ENCODE data around the gene GGPS1. TPM values are rescaled to one million over a fixed set of nuclear protein-coding genes. Genes with fewer than 3 reads are reported as not detected.

Gene GGPS1
- total RNA-seq, 1 experiment from 2014 or later = 40.4 TPM

DNA sequence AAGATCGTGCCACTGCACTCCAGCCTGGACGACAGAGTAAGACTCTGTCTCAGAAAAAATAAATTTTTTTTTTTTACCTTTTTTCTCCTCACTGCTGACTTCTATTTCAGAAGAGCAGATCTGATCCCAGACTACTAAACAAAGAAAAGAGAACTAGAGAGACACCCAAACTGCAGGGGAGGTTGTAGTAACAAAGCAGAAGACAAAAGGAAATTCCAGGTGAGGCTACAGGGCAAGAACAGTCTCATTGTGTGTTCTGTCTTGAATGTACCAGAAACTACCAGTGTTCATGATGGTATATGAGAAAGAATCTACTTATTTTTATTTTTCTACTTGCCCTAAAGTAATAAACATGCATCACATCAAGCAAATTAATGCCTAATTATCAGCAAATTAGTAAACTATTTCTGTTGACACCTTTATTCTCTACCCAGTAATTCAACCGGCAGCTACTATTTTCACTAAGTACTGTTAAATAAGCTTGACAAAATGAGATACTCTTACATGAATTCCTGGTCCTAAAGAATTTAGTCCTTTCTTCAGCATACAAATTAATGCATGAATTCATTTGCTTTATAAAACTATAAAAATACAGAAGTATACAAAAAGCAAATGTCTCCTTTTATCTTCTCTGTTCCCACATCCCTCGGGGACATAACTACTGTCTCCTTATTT lies 41.0 kb upstream of the GGPS1 start:
- intact Hi-C loops (cut with micrococcal nuclease; ENCODE audit: unreplicated experiment) = no loop called here
- Mint-ChIP-seq H3K36me3 (ENCODE audit: insufficient read depth, unreplicated experiment) (no peaks in the 10 kb centered on the region), H3K4me3 (ENCODE audit: unreplicated experiment) (no peak overlapping the region), H3K4me1 (ENCODE audit: low read depth, unreplicated experiment) (no peaks in the 10 kb centered on the region), H3K27me3 (ENCODE audit: insufficient read depth, unreplicated experiment) (no peaks in the 10 kb centered on the region), H3K27ac (ENCODE audit: unreplicated experiment) (no peak overlapping the region), H3K9me3 (ENCODE audit: unreplicated experiment) (no peaks in the 10 kb centered on the region)
- DNase-seq = no peak
- H3K9me3 ChIP-seq = no peaks in the 10 kb centered on the region
- BruUV-seq (replicated peaks) = no TSS peak
- H3K4me1 ChIP-seq = no peaks in the 10 kb centered on the region
- H3K36me3 ChIP-seq (ENCODE audit: control insufficient read depth, insufficient read depth, low read length) = no peaks in the 10 kb centered on the region
- no peak overlapping the region for H3K4me3 ChIP-seq (ENCODE audit: low read depth, low read length)
- ChIA-PET POLR2A (interaction anchor here (0.6 kb wide), 1 partner anchor 80 kb away, joined by 4 read pairs; no protein-coding TSS in a partner anchor), CTCF (no interaction called here)
- no peaks in the 10 kb centered on the region for H3K27me3 ChIP-seq (replicated peaks; ENCODE audit: control insufficient read depth, insufficient read depth, low read length)
- TF ChIP-seq, protein P1, sequence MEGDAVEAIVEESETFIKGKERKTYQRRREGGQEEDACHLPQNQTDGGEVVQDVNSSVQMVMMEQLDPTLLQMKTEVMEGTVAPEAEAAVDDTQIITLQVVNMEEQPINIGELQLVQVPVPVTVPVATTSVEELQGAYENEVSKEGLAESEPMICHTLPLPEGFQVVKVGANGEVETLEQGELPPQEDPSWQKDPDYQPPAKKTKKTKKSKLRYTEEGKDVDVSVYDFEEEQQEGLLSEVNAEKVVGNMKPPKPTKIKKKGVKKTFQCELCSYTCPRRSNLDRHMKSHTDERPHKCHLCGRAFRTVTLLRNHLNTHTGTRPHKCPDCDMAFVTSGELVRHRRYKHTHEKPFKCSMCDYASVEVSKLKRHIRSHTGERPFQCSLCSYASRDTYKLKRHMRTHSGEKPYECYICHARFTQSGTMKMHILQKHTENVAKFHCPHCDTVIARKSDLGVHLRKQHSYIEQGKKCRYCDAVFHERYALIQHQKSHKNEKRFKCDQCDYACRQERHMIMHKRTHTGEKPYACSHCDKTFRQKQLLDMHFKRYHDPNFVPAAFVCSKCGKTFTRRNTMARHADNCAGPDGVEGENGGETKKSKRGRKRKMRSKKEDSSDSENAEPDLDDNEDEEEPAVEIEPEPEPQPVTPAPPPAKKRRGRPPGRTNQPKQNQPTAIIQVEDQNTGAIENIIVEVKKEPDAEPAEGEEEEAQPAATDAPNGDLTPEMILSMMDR (IDR thresholded peaks at IDR 0.05; ENCODE audit: insufficient read depth in 1 of 2, low read depth in 1 of 2, low read length in 1 of 2, severe bottlenecking in 1 of 2, unreplicated experiment in 1 of 2) = no peak

DNA sequence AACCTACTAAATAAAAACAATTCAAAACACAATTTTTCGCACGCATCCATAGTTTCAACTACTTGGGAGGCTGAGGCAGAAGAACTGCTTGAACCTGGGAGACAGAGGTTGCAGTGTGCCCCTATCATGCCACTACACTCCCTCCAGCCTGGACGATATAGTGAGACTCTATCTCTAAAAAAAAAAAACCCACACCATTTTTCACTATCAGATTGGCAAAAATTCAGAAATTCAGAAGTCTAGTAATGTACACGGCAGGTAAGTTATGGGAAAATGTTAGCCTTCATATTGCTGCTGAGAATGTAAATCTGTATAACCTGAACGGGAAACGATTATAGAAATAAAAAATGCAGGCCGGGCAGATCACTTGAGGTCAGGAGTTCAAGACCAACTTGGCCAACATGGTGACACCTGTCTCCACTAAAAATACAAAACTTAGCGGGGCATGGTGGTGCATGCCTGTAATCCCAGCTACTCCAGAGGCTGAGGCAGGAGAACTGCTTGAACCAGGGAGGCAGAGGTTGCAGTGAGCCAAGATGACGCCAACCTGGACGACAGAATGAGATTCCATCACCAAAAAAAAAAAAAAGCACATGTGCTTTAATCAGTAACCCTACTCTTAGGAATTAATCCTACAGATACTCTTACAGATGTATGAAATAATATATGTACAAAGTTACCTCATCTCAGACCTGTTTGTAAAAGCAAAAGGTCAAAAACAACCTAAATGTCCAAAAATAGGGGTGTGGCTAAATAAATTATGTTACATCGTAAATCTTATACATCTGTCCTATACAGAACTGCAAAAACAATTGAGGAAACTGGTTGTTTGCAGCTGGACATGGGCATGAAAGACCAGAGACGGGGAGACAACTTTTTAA lies 38.3 kb upstream of the GGPS1 start:
- Mint-ChIP-seq H3K9me3 (ENCODE audit: unreplicated experiment) (no peaks in the 10 kb centered on the region), H3K4me3 (ENCODE audit: unreplicated experiment) (no peak overlapping the region), H3K36me3 (ENCODE audit: insufficient read depth, unreplicated experiment) (no peaks in the 10 kb centered on the region), H3K4me1 (ENCODE audit: low read depth, unreplicated experiment) (no peaks in the 10 kb centered on the region), H3K27me3 (ENCODE audit: insufficient read depth, unreplicated experiment) (no peaks in the 10 kb centered on the region), H3K27ac (ENCODE audit: unreplicated experiment) (no peak overlapping the region)
- Histone ChIP-seq H3K27me3 (replicated peaks; ENCODE audit: control insufficient read depth, insufficient read depth, low read length) (no peaks in the 10 kb centered on the region), H3K9me3 (no peaks in the 10 kb centered on the region), H3K4me3 (ENCODE audit: low read depth, low read length) (no peak overlapping the region), H3K4me1 (no peaks in the 10 kb centered on the region), H3K36me3 (ENCODE audit: control insufficient read depth, insufficient read depth, low read length) (no peaks in the 10 kb centered on the region)
- TF ChIP-seq, protein P1 (IDR thresholded peaks at IDR 0.05; ENCODE audit: insufficient read depth in 1 of 2, low read depth in 1 of 2, low read length in 1 of 2, severe bottlenecking in 1 of 2, unreplicated experiment in 1 of 2) = no peak
- intact Hi-C loops (cut with micrococcal nuclease; ENCODE audit: unreplicated experiment) = no loop called here
- CTCF ChIA-PET = no interaction called here
- no TSS peak for BruUV-seq (replicated peaks)
- POLR2A ChIA-PET = interaction anchor here (0.5 kb wide), 1 partner anchor 101 kb away, joined by 3 read pairs; no protein-coding TSS in a partner anchor
- no peak for DNase-seq

DNA sequence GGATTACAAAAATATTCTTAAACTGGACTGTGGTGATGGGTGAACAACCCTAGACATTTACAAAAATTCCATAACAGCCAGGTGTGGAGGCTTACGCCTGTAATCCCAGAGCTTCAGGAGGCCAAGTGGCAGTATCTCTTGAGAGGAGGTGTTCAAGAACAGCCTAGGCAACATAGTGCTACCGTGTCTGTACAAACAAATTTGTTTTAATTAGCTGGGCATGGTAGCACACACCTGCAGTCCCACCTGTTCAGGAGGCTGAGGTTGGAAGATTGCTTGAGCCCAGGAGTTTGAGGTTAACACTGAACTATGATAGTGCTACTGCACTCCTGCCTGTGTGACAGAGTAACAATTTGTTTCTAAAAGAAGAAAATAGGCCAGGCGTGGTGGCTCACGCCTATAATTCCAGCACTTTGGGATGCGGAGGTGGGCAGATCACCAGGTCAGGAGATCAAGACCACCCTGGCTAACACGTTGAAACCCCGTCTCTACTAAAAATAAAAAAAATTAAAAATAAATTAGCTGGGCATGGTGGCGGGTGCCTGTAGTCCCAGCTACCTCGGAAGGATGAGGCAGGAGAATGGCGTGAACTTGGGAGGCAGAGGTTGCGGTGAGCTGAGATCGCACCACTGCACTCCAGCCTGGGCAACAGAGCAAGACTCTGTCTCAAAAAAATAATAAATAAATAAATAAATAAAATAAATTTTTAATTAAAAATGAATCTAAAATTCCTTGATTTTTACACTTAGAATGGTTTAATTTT lies 37.4 kb upstream of the GGPS1 start:
- CTCF ChIA-PET = no interaction called here
- no peak overlapping the region for H3K4me3 Mint-ChIP-seq (ENCODE audit: unreplicated experiment)
- H3K36me3 Mint-ChIP-seq (ENCODE audit: insufficient read depth, unreplicated experiment) = peaks cover 5% of the 10 kb centered on the region

More for the DNA sequence above, 37.4 kb upstream of the GGPS1 start:
- Mint-ChIP-seq H3K9me3 (ENCODE audit: unreplicated experiment) (no peaks in the 10 kb centered on the region), H3K27ac (ENCODE audit: unreplicated experiment) (no peak overlapping the region), H3K27me3 (ENCODE audit: insufficient read depth, unreplicated experiment) (no peaks in the 10 kb centered on the region), H3K4me1 (ENCODE audit: low read depth, unreplicated experiment) (peaks cover 5% of the 10 kb centered on the region)
- no peaks in the 10 kb centered on the region for H3K27me3 ChIP-seq (replicated peaks; ENCODE audit: control insufficient read depth, insufficient read depth, low read length)
- peaks cover 2% of the 10 kb centered on the region; the same call in 1 of the 2 replicates for H3K4me1 ChIP-seq
- no peak overlapping the region for H3K4me3 ChIP-seq (ENCODE audit: low read depth, low read length)
- DNase-seq = no peak
- BruUV-seq (replicated peaks) = no TSS peak
- TF ChIP-seq, protein P1 (IDR thresholded peaks at IDR 0.05; ENCODE audit: insufficient read depth in 1 of 2, low read depth in 1 of 2, low read length in 1 of 2, severe bottlenecking in 1 of 2, unreplicated experiment in 1 of 2) = no peak
- no peaks in the 10 kb centered on the region for H3K36me3 ChIP-seq (ENCODE audit: control insufficient read depth, insufficient read depth, low read length)
- POLR2A ChIA-PET = interaction anchor here (0.5 kb wide), 1 partner anchor 100 kb away, joined by 3 read pairs; no protein-coding TSS in a partner anchor
- H3K9me3 ChIP-seq = no peaks in the 10 kb centered on the region
- intact Hi-C loops (cut with micrococcal nuclease; ENCODE audit: unreplicated experiment) = no loop called here

Measured in Caco-2 (cell line).